GM19240 (cell line): ENCODE measurements around the gene TOR2A.
"Not testable (repeated sequence)": the region's sequence is repeated elsewhere in the genome, so short reads cannot be mapped to it uniquely, and the experiment has no call there.

Source experiments
- DNase-seq: peaks from one replicate; pipeline ENCODE4 v3.0.0; 2011; ENCODE audit warnings: low spot score; ENCODE audit not compliant: insufficient read length

The TOR2A gene

GRCh38 chr9:127769101-127769500, 34.0 kb upstream of the TOR2A start:
- DNase-seq, result no peak

DNA sequence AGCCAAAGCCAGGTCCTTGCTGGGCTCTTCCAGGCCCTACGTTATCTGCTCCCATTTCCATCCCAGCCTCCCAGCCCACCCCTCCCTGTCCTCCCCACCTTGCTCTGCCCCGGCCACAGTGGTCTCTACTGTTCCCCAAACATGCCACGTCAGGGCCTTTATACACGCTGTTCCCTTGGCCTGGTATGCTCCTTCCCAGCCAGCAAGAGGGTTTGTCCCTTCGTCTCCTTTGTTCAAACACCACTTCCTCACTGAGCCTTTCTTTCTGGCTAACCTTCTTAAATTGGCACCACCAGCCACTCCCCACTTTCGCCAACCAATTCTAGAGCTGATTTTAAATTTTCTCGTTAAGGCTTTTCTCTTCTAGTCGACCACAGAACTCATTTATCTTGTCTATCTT, 33.6 kb upstream of the TOR2A start:
- no peak for DNase-seq

DNA sequence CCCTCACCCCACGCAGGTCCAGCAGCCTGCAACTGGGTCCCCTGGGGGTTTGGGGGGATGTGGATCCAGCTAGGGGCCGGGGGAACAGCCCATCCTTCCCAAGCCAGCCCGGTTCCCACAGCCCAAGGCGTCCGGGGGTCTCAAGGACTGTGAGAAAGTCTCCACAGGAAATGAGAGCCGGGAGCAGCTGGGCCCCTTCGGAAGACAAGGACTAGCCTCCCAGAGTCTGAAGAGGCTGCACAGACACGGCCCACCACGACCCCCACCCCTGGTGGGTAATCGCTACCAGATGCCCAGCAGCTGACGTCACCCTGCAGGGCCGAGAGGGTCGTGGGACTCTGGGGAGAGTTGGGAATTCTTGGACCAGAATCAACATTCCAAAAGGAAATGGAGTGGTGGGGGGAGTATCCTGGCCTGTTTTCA, 32.8 kb upstream of the TOR2A start:
- no peak for DNase-seq

DNA sequence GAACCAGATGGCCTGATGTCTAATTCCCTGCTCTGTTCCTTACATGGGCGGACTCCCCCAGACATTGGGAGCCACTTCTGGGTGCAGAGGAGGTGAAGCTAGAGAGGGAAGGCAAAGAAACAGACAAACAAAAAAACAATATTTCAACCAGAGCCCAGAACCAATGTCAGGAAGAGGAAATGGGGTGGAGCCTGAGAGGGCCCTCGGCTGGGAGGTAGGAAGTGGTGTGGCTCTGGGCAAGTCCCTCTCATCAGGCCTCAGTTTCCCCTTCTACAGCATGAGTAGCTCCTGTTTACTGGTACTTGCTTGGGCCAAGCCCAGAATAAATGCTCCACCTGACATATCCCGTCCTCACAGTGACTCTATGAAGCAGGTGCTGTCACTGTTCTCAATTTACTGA, 32.3 kb upstream of the TOR2A start:
- no peak for DNase-seq

DNA sequence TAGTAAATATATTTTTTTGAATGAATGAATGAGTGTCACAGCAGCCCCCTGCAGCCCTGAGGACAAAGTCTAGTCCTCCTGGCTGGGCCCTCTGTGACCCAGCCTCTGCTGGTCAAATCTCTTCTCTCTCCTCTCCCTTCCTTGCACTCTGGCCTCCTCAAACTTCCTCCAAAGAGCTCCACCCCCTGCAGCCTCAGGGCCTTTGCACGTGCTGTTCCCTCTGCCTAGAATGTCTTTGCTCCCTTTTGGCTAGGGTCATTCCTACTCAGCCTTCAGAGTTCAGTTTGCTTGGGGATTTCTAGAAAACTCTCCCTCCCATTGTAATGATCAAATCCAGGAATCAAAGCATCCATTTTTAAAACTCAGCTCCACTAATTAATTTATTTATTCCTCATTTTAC, 30.3 kb upstream of the TOR2A start:
- DNase-seq, result no peak

GRCh38 chr9:127763918-127764384, 28.9 kb upstream of the TOR2A start:
- DNase-seq, result no peak

- DNase-seq, result no peak
Observed at GRCh38 chr9:127762111-127762676, 27.1 kb upstream of the TOR2A start.

- DNase-seq, result no peak
Observed at GRCh38 chr9:127761491-127761956, 26.4 kb upstream of the TOR2A start.

GRCh38 chr9:127761061-127761460, 26.0 kb upstream of the TOR2A start:
- DNase-seq, result no peak

DNA sequence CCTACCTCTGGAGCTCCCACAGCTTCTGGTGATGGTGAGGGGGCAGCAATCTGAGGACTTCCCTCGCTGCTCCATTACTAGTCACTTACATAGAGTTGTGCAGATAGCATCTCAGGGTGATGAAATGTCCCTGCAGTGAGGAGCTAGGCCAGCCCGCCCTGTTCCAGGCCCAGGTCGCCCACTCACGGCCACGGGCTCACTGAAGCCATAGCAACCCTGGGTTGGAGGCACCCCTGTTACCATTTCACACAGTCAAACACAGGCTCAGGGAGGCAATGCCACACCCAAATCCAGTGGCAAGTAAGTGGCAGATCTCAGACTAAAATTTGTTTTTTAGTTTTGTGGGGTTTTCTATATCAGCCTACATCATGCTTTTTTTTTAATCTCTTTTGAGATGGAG, 23.7 kb upstream of the TOR2A start:
- no peak for DNase-seq

DNA sequence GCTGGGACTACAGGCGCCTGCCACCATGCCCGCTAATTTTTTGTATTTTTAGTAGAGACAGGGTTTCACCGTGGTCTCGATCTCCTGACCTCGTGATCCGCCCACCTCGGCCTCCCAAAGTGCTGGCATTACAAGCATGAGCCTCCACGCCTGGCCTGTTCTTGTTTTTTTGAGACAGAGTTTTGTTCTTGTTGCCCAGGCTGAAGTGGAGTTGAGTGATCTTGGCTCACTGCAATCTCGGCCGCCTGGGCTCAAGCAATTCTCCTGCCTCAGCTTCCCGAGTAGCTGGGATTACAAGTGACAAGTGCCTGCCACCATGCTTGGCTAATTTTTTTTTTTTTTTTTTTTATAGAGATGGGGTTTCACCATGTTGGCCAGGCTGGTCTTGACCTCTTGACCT, 21.7 kb upstream of the TOR2A start:
- DNase-seq, result not testable (repeated sequence)

GRCh38 chr9:127756233-127756632, 21.1 kb upstream of the TOR2A start:
- DNase-seq, result no peak

GRCh38 chr9:127755061-127756060, 20.3 kb upstream of the TOR2A start:
- no peak for DNase-seq

DNA sequence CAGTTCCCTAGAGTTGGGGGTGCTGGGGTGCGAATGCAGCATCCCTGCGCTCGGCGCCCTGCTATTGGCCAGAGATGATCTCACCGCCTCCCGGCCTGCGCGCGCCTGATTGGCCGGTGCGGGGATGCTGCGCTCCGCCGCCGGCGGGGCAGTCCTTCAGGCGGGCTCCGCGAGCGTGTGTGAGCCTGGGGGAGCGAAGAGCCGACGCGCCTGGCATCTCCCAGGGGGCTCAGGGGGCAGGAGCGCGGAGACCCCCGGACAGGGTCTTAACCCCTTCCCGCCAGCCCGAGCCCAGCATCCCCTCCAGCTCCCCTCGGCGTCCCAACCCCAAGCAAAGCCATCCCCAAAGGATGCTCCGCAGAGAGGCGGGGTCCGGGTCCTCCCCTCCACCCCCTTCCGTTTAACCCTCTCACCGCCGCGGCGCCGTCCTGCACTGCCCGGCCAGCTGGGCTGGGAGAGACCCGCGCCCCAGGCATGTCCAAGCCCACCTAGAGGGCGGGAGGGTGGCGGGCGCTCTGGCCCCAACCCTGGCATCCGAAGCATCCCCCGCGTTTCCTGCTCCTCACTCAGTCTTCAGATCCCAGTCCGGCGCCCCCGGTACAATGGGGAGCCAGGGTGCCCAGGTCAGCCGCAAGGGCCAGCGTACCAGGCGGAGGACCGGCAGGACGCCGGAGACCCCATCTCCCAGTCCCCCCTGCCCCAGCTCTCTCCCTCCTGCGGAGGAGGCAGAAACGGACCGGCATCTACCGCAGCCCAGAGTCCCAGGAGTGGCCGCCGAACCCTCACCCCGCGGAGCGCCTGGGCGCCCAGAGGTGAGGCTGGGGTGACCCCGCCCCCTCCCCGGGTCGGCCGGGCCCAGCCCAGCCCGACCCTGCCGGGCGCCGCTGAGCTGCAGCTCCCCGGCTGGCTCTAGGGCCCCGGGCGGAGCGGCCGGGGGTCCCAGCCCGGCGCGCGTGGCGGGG, 19.3 kb upstream of the TOR2A start:
- no peak for DNase-seq

GRCh38 chr9:127753622-127754021, 18.5 kb upstream of the TOR2A start:
- no peak for DNase-seq

- DNase-seq, result no peak
Observed at GRCh38 chr9:127753148-127753547, 18.1 kb upstream of the TOR2A start.

GRCh38 chr9:127751269-127752054, 16.4 kb upstream of the TOR2A start:
- no peak for DNase-seq

GRCh38 chr9:127749090-127749787, 14.1 kb upstream of the TOR2A start:
- no peak for DNase-seq

GRCh38 chr9:127746959-127747569, 12.0 kb upstream of the TOR2A start:
- DNase-seq, result no peak
